ENCODE measurements around the gene RASL12.

GRCh38 chr15:65056106-65056505 lies 11.7 kb downstream of the RASL12 start:
- TF ChIP-seq, protein P1, sequence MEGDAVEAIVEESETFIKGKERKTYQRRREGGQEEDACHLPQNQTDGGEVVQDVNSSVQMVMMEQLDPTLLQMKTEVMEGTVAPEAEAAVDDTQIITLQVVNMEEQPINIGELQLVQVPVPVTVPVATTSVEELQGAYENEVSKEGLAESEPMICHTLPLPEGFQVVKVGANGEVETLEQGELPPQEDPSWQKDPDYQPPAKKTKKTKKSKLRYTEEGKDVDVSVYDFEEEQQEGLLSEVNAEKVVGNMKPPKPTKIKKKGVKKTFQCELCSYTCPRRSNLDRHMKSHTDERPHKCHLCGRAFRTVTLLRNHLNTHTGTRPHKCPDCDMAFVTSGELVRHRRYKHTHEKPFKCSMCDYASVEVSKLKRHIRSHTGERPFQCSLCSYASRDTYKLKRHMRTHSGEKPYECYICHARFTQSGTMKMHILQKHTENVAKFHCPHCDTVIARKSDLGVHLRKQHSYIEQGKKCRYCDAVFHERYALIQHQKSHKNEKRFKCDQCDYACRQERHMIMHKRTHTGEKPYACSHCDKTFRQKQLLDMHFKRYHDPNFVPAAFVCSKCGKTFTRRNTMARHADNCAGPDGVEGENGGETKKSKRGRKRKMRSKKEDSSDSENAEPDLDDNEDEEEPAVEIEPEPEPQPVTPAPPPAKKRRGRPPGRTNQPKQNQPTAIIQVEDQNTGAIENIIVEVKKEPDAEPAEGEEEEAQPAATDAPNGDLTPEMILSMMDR (conservative IDR thresholded peaks at IDR 0.05 in 1 of 2, IDR thresholded peaks at IDR 0.05 in 1 of 2; ENCODE audit: low read depth in 1 of 2, low read length in 2 of 2), result no peak
- no peak for TF ChIP-seq EZH2 (IDR thresholded peaks at IDR 0.05; ENCODE audit: low read length, missing control alignments)

Measured in fibroblast of lung (primary cell).